ENCODE data around the gene RBM5.

Gene RBM5

GRCh38 chr3:50165910-50166538 is 77.3 kb downstream of the RBM5 start:
- TF ChIP-seq CTCF (IDR thresholded peaks at IDR 0.05; ENCODE audit: insufficient read depth, low read depth, low read length, missing control alignments) = no peak
- H3K4me3 ChIP-seq (ENCODE audit: low read depth, low read length) = no peak overlapping the region
- DNase-seq (ENCODE audit: low read depth) = no peak

- DNase-seq (ENCODE audit: low read depth) = no peak
- no peak for TF ChIP-seq CTCF (IDR thresholded peaks at IDR 0.05; ENCODE audit: insufficient read depth, low read depth, low read length, missing control alignments)
- H3K4me3 ChIP-seq (ENCODE audit: low read depth, low read length) = no peak overlapping the region
Measured at GRCh38 chr3:50166620-50167019, 77.9 kb downstream of the RBM5 start.

- no peak for DNase-seq (ENCODE audit: low read depth)
- no peak overlapping the region for H3K4me3 ChIP-seq (ENCODE audit: low read depth, low read length)
- TF ChIP-seq CTCF (IDR thresholded peaks at IDR 0.05; ENCODE audit: insufficient read depth, low read depth, low read length, missing control alignments) = no peak
Measured at GRCh38 chr3:50167069-50167840, 78.5 kb downstream of the RBM5 start.

GRCh38 chr3:50167841-50168209 is 79.1 kb downstream of the RBM5 start:
- H3K4me3 ChIP-seq (ENCODE audit: low read depth, low read length) = no peak overlapping the region
- no peak for TF ChIP-seq CTCF (IDR thresholded peaks at IDR 0.05; ENCODE audit: insufficient read depth, low read depth, low read length, missing control alignments)
- no peak for DNase-seq (ENCODE audit: low read depth)

- TF ChIP-seq CTCF (IDR thresholded peaks at IDR 0.05; ENCODE audit: insufficient read depth, low read depth, low read length, missing control alignments) = no peak
- DNase-seq (ENCODE audit: low read depth) = no peak
- H3K4me3 ChIP-seq (ENCODE audit: low read depth, low read length) = no peak overlapping the region
Measured at GRCh38 chr3:50168388-50168787, 79.7 kb downstream of the RBM5 start.
